GM12878 (cell line): Measurements from ENCODE around the gene SMAD1.

Experiments
- CEBPB ChIP-seq, 2 experiments: fragments of 150-350 bp in 1 of 2; IDR thresholded peaks; 2 replicates each; pipeline ENCODE4 v1.6.1; 2012 to 2014; ENCODE audit warnings: low read depth in 2 of 2, low read length in 2 of 2, borderline replicate concordance in 1 of 2, inconsistent platforms in 1 of 2
- ETV6 ChIP-seq, 2 experiments: fragments of 450-650 bp in 1 of 2; IDR thresholded peaks in 1 of 2; conservative IDR thresholded peaks in 1 of 2; 2 replicates each; pipeline ENCODE4 v1.6.1; 2014; ENCODE audit warnings: antibody characterized with exemption in 1 of 2, borderline replicate concordance in 1 of 2, low read depth in 1 of 2, mild to moderate bottlenecking in 1 of 2, moderate library complexity in 1 of 2
- EZH2 ChIP-seq: IDR thresholded peaks from 2 replicates; pipeline ENCODE4 v1.6.1; 2012; ENCODE audit warnings: low read depth, mild to moderate bottlenecking, control low read depth, inconsistent platforms, low read length, borderline replicate concordance; ENCODE audit not compliant: control insufficient read depth
- POLR2AphosphoS5 ChIP-seq: IDR thresholded peaks from 2 replicates; pipeline ENCODE4 v1.6.1; 2011; ENCODE audit warnings: mild to moderate bottlenecking, low read length, inconsistent platforms
- SIX5 ChIP-seq: IDR thresholded peaks from 2 replicates; pipeline ENCODE4 v1.6.1; 2011; ENCODE audit warnings: mild to moderate bottlenecking, low read depth, low read length, moderate library complexity; ENCODE audit not compliant: severe bottlenecking
- SP1 ChIP-seq: IDR thresholded peaks from one replicate; pipeline ENCODE4 v1.6.1; 2011; ENCODE audit warnings: low read depth, low read length
- ZNF274 ChIP-seq: IDR thresholded peaks from one replicate; pipeline ENCODE4 v1.8.0; 2011; ENCODE audit not compliant: insufficient read length, insufficient read depth
- TF ChIP-seq, protein P1 (sequence below), 3 experiments: IDR thresholded peaks in 2 of 3; conservative IDR thresholded peaks in 1 of 3; 2 replicates each; pipeline ENCODE4 v1.5.1; 2011; ENCODE audit warnings: low read depth in 3 of 3, low read length in 3 of 3, mild to moderate bottlenecking in 3 of 3, control low read depth in 2 of 3, moderate library complexity in 2 of 3, inconsistent platforms in 1 of 3, mixed read lengths in 1 of 3; ENCODE audit not compliant: control insufficient read depth in 2 of 3, insufficient read depth in 1 of 3; ENCODE audit errors: extremely low read depth in 1 of 3

GRCh38 chr4:145536044-145536443, 54.4 kb downstream of the SMAD1 start:
- no peak for TF ChIP-seq SIX5
- TF ChIP-seq EZH2: no peak
- no peak for TF ChIP-seq ETV6 (conservative IDR thresholded peaks at IDR 0.05 in 1 of 2, IDR thresholded peaks at IDR 0.05 in 1 of 2; ENCODE audit: borderline replicate concordance in 1 of 2, low read depth in 1 of 2)
- no peak for TF ChIP-seq ZNF274
- no peak for TF ChIP-seq CEBPB (IDR thresholded peaks at IDR 0.05; ENCODE audit: borderline replicate concordance in 1 of 2, low read depth in 2 of 2, low read length in 2 of 2)
- TF ChIP-seq POLR2AphosphoS5: no peak
- TF ChIP-seq, protein P1, sequence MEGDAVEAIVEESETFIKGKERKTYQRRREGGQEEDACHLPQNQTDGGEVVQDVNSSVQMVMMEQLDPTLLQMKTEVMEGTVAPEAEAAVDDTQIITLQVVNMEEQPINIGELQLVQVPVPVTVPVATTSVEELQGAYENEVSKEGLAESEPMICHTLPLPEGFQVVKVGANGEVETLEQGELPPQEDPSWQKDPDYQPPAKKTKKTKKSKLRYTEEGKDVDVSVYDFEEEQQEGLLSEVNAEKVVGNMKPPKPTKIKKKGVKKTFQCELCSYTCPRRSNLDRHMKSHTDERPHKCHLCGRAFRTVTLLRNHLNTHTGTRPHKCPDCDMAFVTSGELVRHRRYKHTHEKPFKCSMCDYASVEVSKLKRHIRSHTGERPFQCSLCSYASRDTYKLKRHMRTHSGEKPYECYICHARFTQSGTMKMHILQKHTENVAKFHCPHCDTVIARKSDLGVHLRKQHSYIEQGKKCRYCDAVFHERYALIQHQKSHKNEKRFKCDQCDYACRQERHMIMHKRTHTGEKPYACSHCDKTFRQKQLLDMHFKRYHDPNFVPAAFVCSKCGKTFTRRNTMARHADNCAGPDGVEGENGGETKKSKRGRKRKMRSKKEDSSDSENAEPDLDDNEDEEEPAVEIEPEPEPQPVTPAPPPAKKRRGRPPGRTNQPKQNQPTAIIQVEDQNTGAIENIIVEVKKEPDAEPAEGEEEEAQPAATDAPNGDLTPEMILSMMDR (IDR thresholded peaks at IDR 0.05 in 2 of 3, conservative IDR thresholded peaks at IDR 0.05 in 1 of 3; ENCODE audit: control insufficient read depth in 2 of 3, extremely low read depth in 1 of 3, insufficient read depth in 1 of 3, low read depth in 3 of 3, low read length in 3 of 3): no peak
- TF ChIP-seq SP1: no peak
